Measurements from ENCODE around the gene HSPA8. TPM values are rescaled to one million over a fixed set of nuclear protein-coding genes. Genes with fewer than 3 reads are reported as not detected.

The HSPA8 gene
- total and polyA plus RNA-seq, 2 of the 8 experiments (the other 6 are each of a cell fraction or from before 2014, with no cell fraction given): 1,491 to 2,155 TPM

GRCh38 chr11:123051146-123051545 lies 10.8 kb downstream of the HSPA8 start:
- ChIA-PET POLR2A (ENCODE audit: partially characterized antibody) (interaction anchor here (1.8 to 8.5 kb wide), 2 partner anchors 11 to 15 kb away, joined by 3 to 54 read pairs; partner anchors contain the start of gene HSPA8), CTCF (ENCODE audit: partially characterized antibody) (interaction anchor here (1.1 to 2.2 kb wide), 2 partner anchors 17 to 187 kb away, joined by 3 to 5 read pairs; no protein-coding TSS in a partner anchor)
- FAIRE-seq: no peak

More at GRCh38 chr11:123051146-123051545, 10.8 kb downstream of the HSPA8 start:
- WGBS, 2 experiments (ENCODE audit: extremely low coverage in 1 of 2, insufficient coverage in 1 of 2, insufficient read length in 1 of 2, insufficient replicate concordance in 2 of 2, low coverage in 1 of 2, low lambda C conversion rate in 2 of 2, missing lambda C conversion rate in 1 of 2): 91% methylated on average over 9 of the region's 9 CpGs; no CpG with 5 or more reads in 1 of the 2 experiments
- H2BK15ac ChIP-seq (ENCODE audit: low read length): no peak overlapping the region
- no peak overlapping the region for H3K18ac ChIP-seq (ENCODE audit: extremely low read depth, low read length)
- TF ChIP-seq SAP30 (IDR thresholded peaks at IDR 0.05; ENCODE audit: insufficient read depth, insufficient replicate concordance, low read length) (no peak), BRCA1 (IDR thresholded peaks at IDR 0.05; ENCODE audit: low read depth, low read length) (no peak), CHD1 (IDR thresholded peaks at IDR 0.05; ENCODE audit: low read depth, low read length) (no peak), CHD2 (IDR thresholded peaks at IDR 0.05; ENCODE audit: low read length) (no peak), JUN (IDR thresholded peaks at IDR 0.05; ENCODE audit: low read depth, low read length) (no peak)
- no peaks in the 10 kb centered on the region for H3K79me1 ChIP-seq (ENCODE audit: low read depth, low read length)
- no peaks in the 10 kb centered on the region for H3K4me1 ChIP-seq (replicated peaks in 1 of 4; ENCODE audit: control insufficient read depth in 3 of 4, insufficient read depth in 4 of 4, low read length in 3 of 4)
- H3K27ac ChIP-seq (ENCODE audit: low read depth, low read length): no peak overlapping the region
- no peak overlapping the region for H4K91ac ChIP-seq (replicated peaks; ENCODE audit: insufficient read length, low read length)
- H2BK12ac ChIP-seq (ENCODE audit: low read depth, low read length): no peak overlapping the region
- peaks cover 0 to 16% (median 7%) of the 10 kb centered on the region in 4 experiments; a peak in 6 of 8 replicates for H3K36me3 ChIP-seq (ENCODE audit: control insufficient read depth in 2 of 4, insufficient read depth in 4 of 4, low read length in 3 of 4)
- no peak for DNase-seq (ENCODE audit: low read depth in 1 of 2, low spot score in 2 of 2)
- H4K20me1 ChIP-seq (replicated peaks in 1 of 2; ENCODE audit: control insufficient read depth in 1 of 2, insufficient read depth in 2 of 2, low read length in 2 of 2): peaks cover 0 to 4% of the 10 kb centered on the region in 2 experiments
- no peak overlapping the region for H2BK5ac ChIP-seq (ENCODE audit: low read depth, low read length)
- H2BK20ac ChIP-seq (ENCODE audit: low read length): no peak overlapping the region
- no peak overlapping the region for H4K8ac ChIP-seq (ENCODE audit: extremely low read depth, insufficient read depth, low read length)
- no peak overlapping the region for H2BK120ac ChIP-seq (replicated peaks; ENCODE audit: low read depth, low read length)
- no peak overlapping the region for H3K23ac ChIP-seq (ENCODE audit: insufficient read length)
- no peak overlapping the region for H3K14ac ChIP-seq (ENCODE audit: insufficient read length)
- H3K9me3 ChIP-seq (ENCODE audit: insufficient read depth in 2 of 2, low read depth in 1 of 2, low read length in 1 of 2): no peaks in the 10 kb centered on the region
- H3K79me2 ChIP-seq (ENCODE audit: control insufficient read depth in 1 of 2, insufficient read depth in 2 of 2, low read length in 2 of 2): no peaks in the 10 kb centered on the region
- H3K23me2 ChIP-seq (ENCODE audit: low read depth, low read length): no peaks in the 10 kb centered on the region
- no peak overlapping the region for H3K4me3 ChIP-seq (ENCODE audit: extremely low read depth in 1 of 4, insufficient read depth in 2 of 4, low read depth in 3 of 4, low read length in 4 of 4)
- no peaks in the 10 kb centered on the region for H3K27me3 ChIP-seq (replicated peaks in 1 of 4; ENCODE audit: control insufficient read depth in 3 of 4, extremely low read depth in 1 of 4, insufficient read depth in 3 of 4, low read length in 3 of 4)
- H3K4ac ChIP-seq (replicated peaks; ENCODE audit: insufficient read length, low read depth, low read length): no peak overlapping the region
- H2AFZ ChIP-seq (ENCODE audit: low read length): no peak overlapping the region
- H3K56ac ChIP-seq (replicated peaks; ENCODE audit: insufficient read length, low read depth, low read length): no peak overlapping the region
- no peak overlapping the region for H2AK5ac ChIP-seq (ENCODE audit: low read depth, low read length)
- H3K9ac ChIP-seq (replicated peaks in 1 of 4; ENCODE audit: extremely low read depth in 1 of 4, low read depth in 3 of 4, low read length in 3 of 4): no peak overlapping the region
- H3K4me2 ChIP-seq (ENCODE audit: insufficient read depth in 1 of 2, low read depth in 2 of 2, low read length in 2 of 2): no peak overlapping the region
- H4K5ac ChIP-seq (ENCODE audit: insufficient read length, low read depth, low read length): no peak overlapping the region
